Testis (tissue), 3 donors: ENCODE data around the gene LIPK. TPM values are rescaled to one million over a fixed set of nuclear protein-coding genes. Genes with fewer than 3 reads are reported as not detected.
"Not testable (repeated sequence)": the region's sequence is repeated elsewhere in the genome, so short reads cannot be mapped to it uniquely, and the experiment has no call there.

Experiments
- DNase-seq: peaks from one replicate; pipeline ENCODE4 v3.0.0-alpha.2; 2019
- H3K27ac ChIP-seq, 2 donors: fragments of 200-600 bp; sonication (generic); one replicate each; pipeline ENCODE4 v1.5.1; 2019
- H3K27me3 ChIP-seq: fragments of 200-600 bp; sonication (generic); one replicate; pipeline ENCODE4 v1.5.1; 2019
- H3K36me3 ChIP-seq: fragments of 200-600 bp; sonication (generic); one replicate; pipeline ENCODE4 v1.5.1; 2017; ENCODE audit warnings: low read depth; ENCODE audit errors: missing control alignments
- H3K4me1 ChIP-seq: fragments of 200-600 bp; sonication (generic); one replicate; pipeline ENCODE4 v1.5.1; 2019
- H3K4me3 ChIP-seq, 2 donors: fragments of 200-600 bp; sonication (generic); one replicate each; pipeline ENCODE4 v1.5.1; 2017 to 2019
- H3K9me3 ChIP-seq: fragments of 200-600 bp; sonication (generic); one replicate; pipeline ENCODE4 v1.5.1; 2017
- POLR2A ChIP-seq: fragments of 450-650 bp; IDR thresholded peaks from one replicate; pipeline ENCODE4 v1.6.1; 2017; ENCODE audit warnings: antibody characterized with exemption, mild to moderate bottlenecking, moderate library complexity
- WGBS, 2 donors: methylation state at CpG; one replicate each; pipeline ENCODE4 v1.1.5; 2018; 5-methylcytosine and 5-hydroxymethylcytosine counted together
- intact Hi-C: fragments of 100-400 bp; cut with DNase I; formaldehyde crosslinking; loops from one replicate; pipeline ENCODE4 v1.15.1; 2023; ENCODE audit warnings: low total_unique reads
- polyA plus RNA-seq: library from polyadenylated mRNA; stranded (reverse); fragments of 350-450 nt; fragmentation: Illumina TruSeq; extraction: RNeasy Lipid Tissue Mini Kit (QIAGEN cat#74804); gene quantifications from one replicate; pipeline ENCODE4 v1.2.3, GENCODE V29; 2014; ENCODE audit warnings: low read depth, low replicate concordance; ENCODE audit not compliant: insufficient read depth
- total RNA-seq, 2 donors: library from RNA; depleted of rRNA; stranded (reverse); fragments of >200 nt; gene quantifications; one replicate each; pipeline ENCODE4 v1.2.3, GENCODE V29; 2016
- TF ChIP-seq, protein P1 (sequence below), 3 experiments: fragments of 450-650 bp in 2 of 3; fragments of 200-600 bp in 1 of 3; sonication (generic) in 1 of 3; IDR thresholded peaks; one replicate each; pipeline ENCODE4 v1.5.1; 2016 to 2019; ENCODE audit warnings: antibody characterized with exemption in 3 of 3, mild to moderate bottlenecking in 2 of 3, moderate library complexity in 1 of 3

LIPK gene
- total and polyA plus RNA-seq, 3 donors from 2014 or later, result not detected

DNA sequence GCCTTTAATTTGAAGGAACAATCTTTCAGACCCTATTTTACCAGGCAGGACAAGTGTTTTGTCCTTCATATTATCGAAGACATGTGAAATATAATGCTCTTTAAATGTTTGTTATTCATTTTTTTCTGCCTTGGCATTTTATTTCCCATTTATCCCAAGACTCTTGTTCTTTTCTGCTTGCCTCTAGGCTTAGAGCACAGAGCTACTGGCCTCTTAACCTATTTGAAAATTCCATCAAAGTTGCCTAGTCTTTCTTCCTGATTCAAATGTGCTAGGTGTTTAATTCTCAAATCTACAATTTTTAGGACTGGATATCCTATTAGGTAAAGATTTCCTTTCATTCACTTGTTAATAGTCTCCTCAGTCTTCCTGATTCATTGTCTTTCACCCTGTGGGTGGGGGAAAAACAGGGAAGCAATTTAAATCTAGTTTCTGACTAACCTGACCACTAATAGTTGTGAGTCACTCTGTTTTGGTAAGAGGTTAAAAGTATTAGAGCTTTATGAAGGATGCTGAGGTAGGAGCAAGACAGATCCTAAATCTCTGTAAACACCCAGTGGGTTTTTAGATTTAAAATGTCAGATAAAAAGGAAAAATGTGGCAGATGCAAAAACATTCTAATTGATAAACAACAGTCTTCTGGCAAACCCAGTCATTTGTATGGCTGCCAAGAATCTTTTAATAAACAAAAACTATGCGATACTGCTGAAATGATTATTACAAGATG, 1.5 kb downstream of the LIPK start:
- H3K27ac ChIP-seq, result no peak overlapping the region
- TF ChIP-seq POLR2A, result no peak
- TF ChIP-seq, protein P1, sequence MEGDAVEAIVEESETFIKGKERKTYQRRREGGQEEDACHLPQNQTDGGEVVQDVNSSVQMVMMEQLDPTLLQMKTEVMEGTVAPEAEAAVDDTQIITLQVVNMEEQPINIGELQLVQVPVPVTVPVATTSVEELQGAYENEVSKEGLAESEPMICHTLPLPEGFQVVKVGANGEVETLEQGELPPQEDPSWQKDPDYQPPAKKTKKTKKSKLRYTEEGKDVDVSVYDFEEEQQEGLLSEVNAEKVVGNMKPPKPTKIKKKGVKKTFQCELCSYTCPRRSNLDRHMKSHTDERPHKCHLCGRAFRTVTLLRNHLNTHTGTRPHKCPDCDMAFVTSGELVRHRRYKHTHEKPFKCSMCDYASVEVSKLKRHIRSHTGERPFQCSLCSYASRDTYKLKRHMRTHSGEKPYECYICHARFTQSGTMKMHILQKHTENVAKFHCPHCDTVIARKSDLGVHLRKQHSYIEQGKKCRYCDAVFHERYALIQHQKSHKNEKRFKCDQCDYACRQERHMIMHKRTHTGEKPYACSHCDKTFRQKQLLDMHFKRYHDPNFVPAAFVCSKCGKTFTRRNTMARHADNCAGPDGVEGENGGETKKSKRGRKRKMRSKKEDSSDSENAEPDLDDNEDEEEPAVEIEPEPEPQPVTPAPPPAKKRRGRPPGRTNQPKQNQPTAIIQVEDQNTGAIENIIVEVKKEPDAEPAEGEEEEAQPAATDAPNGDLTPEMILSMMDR (IDR thresholded peaks at IDR 0.05), result no peak
- H3K27me3 ChIP-seq, result no peaks in the 10 kb centered on the region
- 52 to 57% methylated on average over 2 of the region's 2 CpGs for WGBS, 2 donors
- no peak for DNase-seq
- no peaks in the 10 kb centered on the region for H3K9me3 ChIP-seq
- no peak overlapping the region for H3K4me3 ChIP-seq
- intact Hi-C loops, result no loop called here
- H3K4me1 ChIP-seq, result peaks cover 4% of the 10 kb centered on the region
- no peaks in the 10 kb centered on the region for H3K36me3 ChIP-seq

DNA sequence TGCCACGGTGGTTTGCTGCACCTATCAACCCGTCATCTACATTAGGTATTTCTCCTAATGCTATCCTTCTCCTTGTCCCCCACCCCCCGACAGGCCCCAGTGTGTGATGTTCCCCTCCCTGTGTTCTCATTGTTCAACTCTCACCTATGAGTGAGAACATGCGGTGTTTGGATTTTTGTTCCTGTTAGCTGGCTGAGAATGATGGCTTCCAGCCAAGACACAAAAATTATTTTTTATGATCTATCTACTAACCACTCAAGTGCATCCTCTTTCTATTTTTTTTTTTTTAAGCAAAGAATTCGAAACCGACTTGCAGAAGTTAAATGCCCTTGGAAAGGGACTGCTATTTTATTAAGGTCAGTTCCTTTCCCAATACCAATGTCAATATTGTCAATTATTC, 3.3 kb downstream of the LIPK start:
- intact Hi-C loops, H3K36me3 ChIP-seq, H3K27ac ChIP-seq, H3K4me1 ChIP-seq, H3K27me3 ChIP-seq, H3K4me3 ChIP-seq, H3K9me3 ChIP-seq, DNase-seq: not testable (repeated sequence)
- WGBS, 2 donors, result 64 to 67% methylated on average over 6 of the region's 6 CpGs

GRCh38 chr10:88715517-88715916, 9.5 kb downstream of the LIPK start:
- Histone ChIP-seq H3K4me3 (no peak overlapping the region), H3K9me3 (no peaks in the 10 kb centered on the region), H3K27ac (no peak overlapping the region), H3K36me3 (no peaks in the 10 kb centered on the region), H3K27me3 (no peaks in the 10 kb centered on the region), H3K4me1 (no peaks in the 10 kb centered on the region)
- WGBS, 2 donors, result 96 to 98% methylated on average over 1 of the region's 1 CpG
- intact Hi-C loops, result no loop called here
- TF ChIP-seq, protein P1 (IDR thresholded peaks at IDR 0.05), result no peak
- TF ChIP-seq POLR2A, result no peak
- no peak for DNase-seq

DNA sequence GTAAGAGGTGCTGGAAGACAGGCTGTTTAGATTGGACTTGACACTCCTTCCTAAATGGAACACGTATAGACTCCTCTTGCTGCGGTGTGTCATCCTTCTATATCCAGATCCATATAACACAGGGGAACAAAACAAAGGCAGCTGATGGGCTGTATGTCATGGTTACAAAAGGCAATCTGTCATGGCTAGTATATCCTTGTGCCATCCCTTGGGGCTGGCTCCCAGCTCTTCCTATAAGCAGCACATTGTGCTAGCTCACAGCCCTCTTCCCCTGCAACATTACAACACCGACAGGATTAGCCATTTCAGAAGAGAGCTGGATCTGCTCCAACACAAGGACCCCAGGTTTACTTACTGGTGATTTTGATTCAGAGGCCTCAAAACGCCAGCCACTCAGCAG, 15.3 kb downstream of the LIPK start:
- DNase-seq, result no peak
- Histone ChIP-seq H3K4me3 (no peak overlapping the region), H3K4me1 (no peaks in the 10 kb centered on the region), H3K36me3 (no peaks in the 10 kb centered on the region), H3K9me3 (no peaks in the 10 kb centered on the region), H3K27ac (no peak overlapping the region), H3K27me3 (no peaks in the 10 kb centered on the region)
- TF ChIP-seq, protein P1 (IDR thresholded peaks at IDR 0.05), result no peak
- no peak for TF ChIP-seq POLR2A
- WGBS, 2 donors, result 79 to 91% methylated on average over 4 of the region's 4 CpGs
- intact Hi-C loops, result no loop called here

GRCh38 chr10:88725798-88726197, 19.7 kb downstream of the LIPK start:
- no peak for DNase-seq
- 36 to 38% methylated on average over 1 of the region's 1 CpG for WGBS, 2 donors
- Histone ChIP-seq H3K9me3 (no peaks in the 10 kb centered on the region), H3K27me3 (no peaks in the 10 kb centered on the region), H3K4me1 (no peaks in the 10 kb centered on the region), H3K36me3 (no peaks in the 10 kb centered on the region), H3K27ac (no peak overlapping the region), H3K4me3 (no peak overlapping the region)
- TF ChIP-seq POLR2A, result no peak
- TF ChIP-seq, protein P1 (IDR thresholded peaks at IDR 0.05), result no peak
- intact Hi-C loops, result no loop called here
